Mucosa of descending colon (tissue), 3 donors: ENCODE results near the gene HEG1. TPM values are rescaled to one million over a fixed set of nuclear protein-coding genes. Genes with fewer than 3 reads are reported as not detected.

Experiments
- ATAC-seq: fragments of 200-7000 bp; cut with Tn5 transposase; one replicate; pipeline ENCODE4 v1.9.1; 2020; ENCODE audit warnings: mild to moderate bottlenecking, moderate library complexity
- DNase-seq, 3 donors: peaks; one replicate each; pipeline ENCODE4 v3.0.0-alpha.2; 2020
- H3K36me3 ChIP-seq: fragments of 200-600 bp; one replicate; pipeline ENCODE4 v1.8.0; 2021; ENCODE audit warnings: low read depth, mild to moderate bottlenecking
- H3K4me1 ChIP-seq: fragments of 200-600 bp; one replicate; pipeline ENCODE4 v1.8.0; 2021; ENCODE audit warnings: low read depth, mild to moderate bottlenecking
- H3K4me3 ChIP-seq: fragments of 200-600 bp; one replicate; pipeline ENCODE4 v1.8.0; 2021; ENCODE audit warnings: mild to moderate bottlenecking
- H3K9me3 ChIP-seq: fragments of 200-600 bp; one replicate; pipeline ENCODE4 v1.8.0; 2021; ENCODE audit warnings: mild to moderate bottlenecking
- intact Hi-C, 2 donors: fragments of 100-400 bp; cut with DNase I in 1 of 2; cut with micrococcal nuclease in 1 of 2; formaldehyde crosslinking; loops; one replicate each; pipeline versions ENCODE4 v1.11.0 to v1.11.1; 2022; cut with DNase I, micrococcal nuclease
- total RNA-seq, 3 donors: library from RNA; stranded (reverse); fragmentation: NEBNext Ultra II Directional in 2 of 3; extraction: Animal tissue kit (Norgen Biotek cat#: 25700) in 2 of 3; gene quantifications; one replicate each; pipeline versions ENCODE4 v1.2.1 to v1.2.4, GENCODE V29; 2021 to 2023
- TF ChIP-seq, protein P1 (sequence below): fragments of 200-600 bp; IDR thresholded peaks from one replicate; pipeline ENCODE4 v1.8.0; 2022; ENCODE audit warnings: antibody characterized with exemption, mild to moderate bottlenecking
- donor health status: DM: no; HTN: no; CAD: no; lungs with moderate emphysema.
- donor health status: DM: no; HTN: no; CAD: no.
- donor health status: DM: no; HTN: yes; CAD: no.

The HEG1 gene
- total RNA-seq, 3 donors from 2014 or later: 7.4 to 45.3 (median 15.0) TPM

- intact Hi-C loops: no loop called here
- TF ChIP-seq, protein P1, sequence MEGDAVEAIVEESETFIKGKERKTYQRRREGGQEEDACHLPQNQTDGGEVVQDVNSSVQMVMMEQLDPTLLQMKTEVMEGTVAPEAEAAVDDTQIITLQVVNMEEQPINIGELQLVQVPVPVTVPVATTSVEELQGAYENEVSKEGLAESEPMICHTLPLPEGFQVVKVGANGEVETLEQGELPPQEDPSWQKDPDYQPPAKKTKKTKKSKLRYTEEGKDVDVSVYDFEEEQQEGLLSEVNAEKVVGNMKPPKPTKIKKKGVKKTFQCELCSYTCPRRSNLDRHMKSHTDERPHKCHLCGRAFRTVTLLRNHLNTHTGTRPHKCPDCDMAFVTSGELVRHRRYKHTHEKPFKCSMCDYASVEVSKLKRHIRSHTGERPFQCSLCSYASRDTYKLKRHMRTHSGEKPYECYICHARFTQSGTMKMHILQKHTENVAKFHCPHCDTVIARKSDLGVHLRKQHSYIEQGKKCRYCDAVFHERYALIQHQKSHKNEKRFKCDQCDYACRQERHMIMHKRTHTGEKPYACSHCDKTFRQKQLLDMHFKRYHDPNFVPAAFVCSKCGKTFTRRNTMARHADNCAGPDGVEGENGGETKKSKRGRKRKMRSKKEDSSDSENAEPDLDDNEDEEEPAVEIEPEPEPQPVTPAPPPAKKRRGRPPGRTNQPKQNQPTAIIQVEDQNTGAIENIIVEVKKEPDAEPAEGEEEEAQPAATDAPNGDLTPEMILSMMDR: no peak
- H3K9me3 ChIP-seq: no peaks in the 10 kb centered on the region
- no peak overlapping the region for H3K4me3 ChIP-seq
- no peak for ATAC-seq
- no peak for DNase-seq
- H3K36me3 ChIP-seq: no peaks in the 10 kb centered on the region
- peaks cover 21% of the 10 kb centered on the region for H3K4me1 ChIP-seq
Measured at GRCh38 chr3:125000661-125001060, 55.1 kb downstream of the HEG1 start.

GRCh38 chr3:124999897-125000435, 55.8 kb downstream of the HEG1 start:
- intact Hi-C loops: loop anchor here (5.0 to 10.0 kb wide), 2 partner anchors 155 to 437 kb away; no protein-coding TSS in a partner anchor
- Histone ChIP-seq H3K9me3 (no peaks in the 10 kb centered on the region), H3K4me1 (peaks cover 21% of the 10 kb centered on the region), H3K36me3 (no peaks in the 10 kb centered on the region), H3K4me3 (no peak overlapping the region)
- ATAC-seq (no peak), DNase-seq (no peak)
- TF ChIP-seq, protein P1: no peak

GRCh38 chr3:124999317-124999716, 56.5 kb downstream of the HEG1 start:
- peaks cover 21% of the 10 kb centered on the region for H3K4me1 ChIP-seq
- H3K4me3 ChIP-seq: no peak overlapping the region
- ATAC-seq (no peak), DNase-seq (no peak)
- TF ChIP-seq, protein P1: no peak
- H3K9me3 ChIP-seq: no peaks in the 10 kb centered on the region
- no peaks in the 10 kb centered on the region for H3K36me3 ChIP-seq
- intact Hi-C loops: loop anchor here (5.0 to 10.0 kb wide), 2 partner anchors 155 to 438 kb away; no protein-coding TSS in a partner anchor

- Histone ChIP-seq H3K4me3 (no peak overlapping the region), H3K9me3 (no peaks in the 10 kb centered on the region), H3K36me3 (no peaks in the 10 kb centered on the region), H3K4me1 (peaks cover 21% of the 10 kb centered on the region)
- ATAC-seq (no peak), DNase-seq (no peak)
- intact Hi-C loops: loop anchor here (5.0 to 10.0 kb wide), 2 partner anchors 157 to 439 kb away; no protein-coding TSS in a partner anchor
- TF ChIP-seq, protein P1: no peak
Measured at GRCh38 chr3:124998247-124998630, 57.6 kb downstream of the HEG1 start.

- Histone ChIP-seq H3K4me1 (peaks cover 14% of the 10 kb centered on the region), H3K4me3 (no peak overlapping the region), H3K9me3 (no peaks in the 10 kb centered on the region), H3K36me3 (no peaks in the 10 kb centered on the region)
- TF ChIP-seq, protein P1: no peak
- intact Hi-C loops: loop anchor here (5.0 to 10.0 kb wide), 2 partner anchors 157 to 440 kb away; no protein-coding TSS in a partner anchor
- DNase-seq (no peak), ATAC-seq (no peak)
Measured at GRCh38 chr3:124997303-124998246, 58.2 kb downstream of the HEG1 start.
